MM.1S (cell line): ENCODE results near the gene CCDC88C.

Source experiments
- DNase-seq: peaks from one replicate; pipeline ENCODE4 v3.0.0-alpha.2; 2015
- H2AFZ ChIP-seq: fragments of 300-600 bp; sonication (generic); 2 replicates; pipeline ENCODE4 v1.6.0; 2016; ENCODE audit warnings: antibody characterized with exemption, low read length
- H3F3A ChIP-seq: fragments of 300-600 bp; sonication (generic); 2 replicates; pipeline ENCODE4 v1.6.1; 2016; ENCODE audit warnings: mild to moderate bottlenecking, antibody characterized with exemption, low read length, moderate library complexity, mixed read lengths; ENCODE audit not compliant: insufficient read depth
- H3K27ac ChIP-seq: fragments of 300-600 bp; sonication (generic); 2 replicates; pipeline ENCODE4 v1.5.1; 2016; ENCODE audit warnings: mild to moderate bottlenecking, low read length
- H3K27me3 ChIP-seq: fragments of 300-600 bp; sonication (generic); replicated peaks from 2 replicates; pipeline ENCODE4 v1.6.0; 2016; ENCODE audit warnings: low read length; ENCODE audit not compliant: insufficient read depth
- H3K36me3 ChIP-seq: fragments of 300-600 bp; sonication (generic); replicated peaks from 2 replicates; pipeline ENCODE4 v1.6.1; 2016; ENCODE audit warnings: mild to moderate bottlenecking, low read length, mixed read lengths; ENCODE audit not compliant: insufficient read depth
- H3K4me1 ChIP-seq: fragments of 300-600 bp; sonication (generic); 2 replicates; pipeline ENCODE4 v1.6.1; 2016; ENCODE audit warnings: low read length, mixed read lengths
- H3K4me2 ChIP-seq: fragments of 300-600 bp; sonication (generic); 2 replicates; pipeline ENCODE4 v1.6.0; 2016; ENCODE audit warnings: low read depth, low read length
- H3K4me3 ChIP-seq: fragments of 300-600 bp; sonication (generic); 2 replicates; pipeline ENCODE4 v1.5.1; 2016; ENCODE audit warnings: low read length, mixed read lengths
- H3K79me2 ChIP-seq: fragments of 300-600 bp; sonication (generic); 2 replicates; pipeline ENCODE4 v1.6.1; 2016; ENCODE audit warnings: mixed run types, low read length, mixed read lengths
- H3K9ac ChIP-seq: fragments of 300-600 bp; sonication (generic); 2 replicates; pipeline ENCODE4 v1.6.1; 2016; ENCODE audit warnings: low read length, mixed read lengths
- H3K9me2 ChIP-seq: fragments of 300-600 bp; sonication (generic); replicated peaks from 2 replicates; pipeline ENCODE4 v1.6.1; 2016; ENCODE audit warnings: mild to moderate bottlenecking, low read length, mixed read lengths; ENCODE audit not compliant: insufficient read depth
- H3K9me3 ChIP-seq: fragments of 300-600 bp; sonication (generic); replicated peaks from 2 replicates; pipeline ENCODE4 v1.6.1; 2016; ENCODE audit warnings: mild to moderate bottlenecking, low read length, mixed read lengths; ENCODE audit not compliant: insufficient read depth
- H4K20me1 ChIP-seq: fragments of 300-600 bp; sonication (generic); 2 replicates; pipeline ENCODE4 v1.6.1; 2016; ENCODE audit warnings: mild to moderate bottlenecking, low read length, moderate library complexity, mixed read lengths; ENCODE audit not compliant: insufficient read depth
- EZH2 ChIP-seq: fragments of 300-600 bp; sonication (generic); optimal IDR thresholded peaks from 2 replicates; pipeline ENCODE3; 2017; ENCODE audit warnings: low read depth, mild to moderate bottlenecking, antibody characterized with exemption, low read length, mixed read lengths
- EZH2phosphoT487 ChIP-seq: fragments of 300-600 bp; sonication (generic); IDR thresholded peaks from 2 replicates; pipeline ENCODE4 v1.6.1; 2018; ENCODE audit warnings: antibody characterized with exemption, low read length
- TF ChIP-seq, protein P1 (sequence below): fragments of 300-600 bp; sonication (generic); IDR thresholded peaks from 2 replicates; pipeline ENCODE4 v1.5.1; 2016; ENCODE audit warnings: antibody characterized with exemption, low read length, mixed read lengths

Gene CCDC88C

DNA sequence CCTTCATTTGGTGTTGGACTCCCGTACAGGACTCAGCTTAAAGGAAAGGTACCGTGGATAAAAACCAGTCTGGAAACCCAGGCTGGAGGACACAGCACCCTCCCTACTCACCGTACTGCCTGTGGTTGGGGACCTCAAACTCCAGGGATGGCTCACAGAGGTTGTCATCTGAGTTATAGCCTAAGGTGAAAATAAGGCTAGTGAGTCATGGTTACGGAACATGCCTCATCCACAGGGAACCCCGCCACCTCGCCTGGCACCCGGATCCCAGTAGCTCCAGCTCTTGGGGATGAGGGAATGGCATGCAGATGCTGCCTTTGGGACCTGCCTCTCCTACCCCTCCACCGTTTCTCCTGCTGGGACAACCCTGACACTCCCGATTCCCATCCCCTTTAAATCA lies 136.3 kb downstream of the CCDC88C start:
- H3K4me1 ChIP-seq = no peaks in the 10 kb centered on the region
- no peak overlapping the region for H3K9ac ChIP-seq
- no peaks in the 10 kb centered on the region for H3K9me3 ChIP-seq
- H3K4me2 ChIP-seq = no peak overlapping the region
- no peak for TF ChIP-seq EZH2
- TF ChIP-seq, protein P1, sequence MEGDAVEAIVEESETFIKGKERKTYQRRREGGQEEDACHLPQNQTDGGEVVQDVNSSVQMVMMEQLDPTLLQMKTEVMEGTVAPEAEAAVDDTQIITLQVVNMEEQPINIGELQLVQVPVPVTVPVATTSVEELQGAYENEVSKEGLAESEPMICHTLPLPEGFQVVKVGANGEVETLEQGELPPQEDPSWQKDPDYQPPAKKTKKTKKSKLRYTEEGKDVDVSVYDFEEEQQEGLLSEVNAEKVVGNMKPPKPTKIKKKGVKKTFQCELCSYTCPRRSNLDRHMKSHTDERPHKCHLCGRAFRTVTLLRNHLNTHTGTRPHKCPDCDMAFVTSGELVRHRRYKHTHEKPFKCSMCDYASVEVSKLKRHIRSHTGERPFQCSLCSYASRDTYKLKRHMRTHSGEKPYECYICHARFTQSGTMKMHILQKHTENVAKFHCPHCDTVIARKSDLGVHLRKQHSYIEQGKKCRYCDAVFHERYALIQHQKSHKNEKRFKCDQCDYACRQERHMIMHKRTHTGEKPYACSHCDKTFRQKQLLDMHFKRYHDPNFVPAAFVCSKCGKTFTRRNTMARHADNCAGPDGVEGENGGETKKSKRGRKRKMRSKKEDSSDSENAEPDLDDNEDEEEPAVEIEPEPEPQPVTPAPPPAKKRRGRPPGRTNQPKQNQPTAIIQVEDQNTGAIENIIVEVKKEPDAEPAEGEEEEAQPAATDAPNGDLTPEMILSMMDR = no peak
- H3K9me2 ChIP-seq = no peaks in the 10 kb centered on the region
- H3K36me3 ChIP-seq = no peaks in the 10 kb centered on the region
- peaks cover 41% of the 10 kb centered on the region for H3K79me2 ChIP-seq
- no peaks in the 10 kb centered on the region for H3F3A ChIP-seq
- no peak overlapping the region for H3K4me3 ChIP-seq
- H3K27ac ChIP-seq = no peak overlapping the region
- no peaks in the 10 kb centered on the region for H3K27me3 ChIP-seq
- H2AFZ ChIP-seq = no peak overlapping the region
- H4K20me1 ChIP-seq = no peaks in the 10 kb centered on the region
- no peak for DNase-seq

- no peaks in the 10 kb centered on the region for H3K9me2 ChIP-seq
- no peaks in the 10 kb centered on the region for H3K9me3 ChIP-seq
- H3K27me3 ChIP-seq = no peaks in the 10 kb centered on the region
- peaks cover 32% of the 10 kb centered on the region for H3K79me2 ChIP-seq
- H3K4me2 ChIP-seq = no peak overlapping the region
- no peak overlapping the region for H3K4me3 ChIP-seq
- no peaks in the 10 kb centered on the region for H4K20me1 ChIP-seq
- no peak for DNase-seq
- TF ChIP-seq, protein P1 = no peak
- TF ChIP-seq EZH2 (no peak), EZH2phosphoT487 (no peak)
- no peak overlapping the region for H2AFZ ChIP-seq
- no peak overlapping the region for H3K27ac ChIP-seq
- no peak overlapping the region for H3K9ac ChIP-seq
- no peaks in the 10 kb centered on the region for H3K36me3 ChIP-seq
- H3F3A ChIP-seq = no peaks in the 10 kb centered on the region
- H3K4me1 ChIP-seq = no peaks in the 10 kb centered on the region
These were observed 137.5 kb downstream of the CCDC88C start for GRCh38 chr14:91280129-91280528.

DNA sequence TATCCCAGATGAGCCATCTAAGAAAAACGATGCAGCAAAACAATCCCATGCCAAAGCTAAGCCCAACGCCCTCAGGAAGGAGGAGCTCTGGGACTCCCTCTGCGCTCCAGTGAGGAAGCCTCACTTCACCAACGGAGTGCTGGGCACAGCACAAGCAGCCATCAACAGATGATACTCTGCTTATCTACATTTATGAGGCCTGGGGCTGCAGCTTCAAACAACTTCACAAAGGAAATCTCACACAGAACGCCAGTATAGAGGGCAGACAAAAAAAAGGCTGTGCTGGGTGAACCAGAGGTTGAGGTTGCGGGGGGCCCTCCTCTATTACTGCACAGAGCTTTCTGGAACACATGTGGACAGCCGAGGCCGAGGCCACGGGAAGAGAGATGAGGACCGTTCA lies 138.3 kb downstream of the CCDC88C start:
- no peak overlapping the region for H3K4me3 ChIP-seq
- no peaks in the 10 kb centered on the region for H3K27me3 ChIP-seq
- no peak overlapping the region for H3K9ac ChIP-seq
- peaks cover 24% of the 10 kb centered on the region; the same call in 1 of the 2 replicates for H3K79me2 ChIP-seq
- no peak overlapping the region for H3K4me2 ChIP-seq
- H4K20me1 ChIP-seq = no peaks in the 10 kb centered on the region
- no peaks in the 10 kb centered on the region for H3F3A ChIP-seq
- TF ChIP-seq EZH2 (no peak), EZH2phosphoT487 (no peak)
- TF ChIP-seq, protein P1 = no peak
- no peak overlapping the region for H2AFZ ChIP-seq
- no peaks in the 10 kb centered on the region for H3K36me3 ChIP-seq
- DNase-seq = no peak
- H3K4me1 ChIP-seq = no peaks in the 10 kb centered on the region
- no peaks in the 10 kb centered on the region for H3K9me2 ChIP-seq
- no peaks in the 10 kb centered on the region for H3K9me3 ChIP-seq
- no peak overlapping the region for H3K27ac ChIP-seq

- H3K9ac ChIP-seq = no peak overlapping the region
- H3K36me3 ChIP-seq = no peaks in the 10 kb centered on the region
- no peak overlapping the region for H3K4me2 ChIP-seq
- TF ChIP-seq, protein P1 = no peak
- TF ChIP-seq EZH2phosphoT487 (no peak), EZH2 (no peak)
- no peak for DNase-seq
- no peaks in the 10 kb centered on the region for H3K9me2 ChIP-seq
- H3K4me1 ChIP-seq = no peaks in the 10 kb centered on the region
- H3K9me3 ChIP-seq = no peaks in the 10 kb centered on the region
- peaks cover 16% of the 10 kb centered on the region; the same call in 1 of the 2 replicates for H3K79me2 ChIP-seq
- H2AFZ ChIP-seq = no peak overlapping the region
- no peak overlapping the region for H3K27ac ChIP-seq
- no peaks in the 10 kb centered on the region for H3K27me3 ChIP-seq
- H3K4me3 ChIP-seq = no peak overlapping the region
- H4K20me1 ChIP-seq = no peaks in the 10 kb centered on the region
- H3F3A ChIP-seq = no peaks in the 10 kb centered on the region
These were observed 139.3 kb downstream of the CCDC88C start for GRCh38 chr14:91278383-91278715.
